ENCODE data around the gene VIPR1.

Gene VIPR1

DNA sequence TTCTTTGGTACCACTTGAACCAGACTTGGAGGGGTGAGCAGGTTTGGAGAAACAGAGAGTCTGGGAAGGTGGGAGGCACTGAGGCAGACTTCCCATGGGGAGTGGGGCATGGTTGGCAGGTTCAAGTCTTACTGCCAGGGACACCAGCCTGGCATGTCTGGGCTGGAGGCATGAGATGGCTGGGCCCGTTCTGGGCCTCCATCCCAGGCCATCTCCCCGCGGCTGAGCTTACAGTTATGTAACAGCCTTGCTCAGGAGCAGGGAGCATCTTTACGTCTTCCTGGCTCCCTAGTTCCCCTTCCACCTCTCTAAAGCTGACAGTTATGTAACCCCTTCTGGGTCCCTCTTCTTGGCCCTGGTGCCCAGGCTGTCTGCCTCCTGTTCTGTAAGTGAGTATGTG lies 12.4 kb downstream of the VIPR1 start:
- Histone ChIP-seq H3K4me1 (no peaks in the 10 kb centered on the region), H3K36me3 (ENCODE audit: control insufficient read depth, insufficient read depth, low read length) (no peaks in the 10 kb centered on the region), H3K4me2 (ENCODE audit: low read length) (no peak overlapping the region), H3K79me2 (no peaks in the 10 kb centered on the region), H3K9ac (no peak overlapping the region), H3K27ac (no peak overlapping the region), H3K4me3 (ENCODE audit: low read depth, low read length) (no peak overlapping the region), H3K27me3 (ENCODE audit: control insufficient read depth, insufficient read depth, low read length) (no peaks in the 10 kb centered on the region), H2AFZ (no peak overlapping the region), H3K9me3 (ENCODE audit: control insufficient read depth, low read length) (no peaks in the 10 kb centered on the region)
- TF ChIP-seq, protein P1, sequence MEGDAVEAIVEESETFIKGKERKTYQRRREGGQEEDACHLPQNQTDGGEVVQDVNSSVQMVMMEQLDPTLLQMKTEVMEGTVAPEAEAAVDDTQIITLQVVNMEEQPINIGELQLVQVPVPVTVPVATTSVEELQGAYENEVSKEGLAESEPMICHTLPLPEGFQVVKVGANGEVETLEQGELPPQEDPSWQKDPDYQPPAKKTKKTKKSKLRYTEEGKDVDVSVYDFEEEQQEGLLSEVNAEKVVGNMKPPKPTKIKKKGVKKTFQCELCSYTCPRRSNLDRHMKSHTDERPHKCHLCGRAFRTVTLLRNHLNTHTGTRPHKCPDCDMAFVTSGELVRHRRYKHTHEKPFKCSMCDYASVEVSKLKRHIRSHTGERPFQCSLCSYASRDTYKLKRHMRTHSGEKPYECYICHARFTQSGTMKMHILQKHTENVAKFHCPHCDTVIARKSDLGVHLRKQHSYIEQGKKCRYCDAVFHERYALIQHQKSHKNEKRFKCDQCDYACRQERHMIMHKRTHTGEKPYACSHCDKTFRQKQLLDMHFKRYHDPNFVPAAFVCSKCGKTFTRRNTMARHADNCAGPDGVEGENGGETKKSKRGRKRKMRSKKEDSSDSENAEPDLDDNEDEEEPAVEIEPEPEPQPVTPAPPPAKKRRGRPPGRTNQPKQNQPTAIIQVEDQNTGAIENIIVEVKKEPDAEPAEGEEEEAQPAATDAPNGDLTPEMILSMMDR (IDR thresholded peaks at IDR 0.05), result no peak

DNA sequence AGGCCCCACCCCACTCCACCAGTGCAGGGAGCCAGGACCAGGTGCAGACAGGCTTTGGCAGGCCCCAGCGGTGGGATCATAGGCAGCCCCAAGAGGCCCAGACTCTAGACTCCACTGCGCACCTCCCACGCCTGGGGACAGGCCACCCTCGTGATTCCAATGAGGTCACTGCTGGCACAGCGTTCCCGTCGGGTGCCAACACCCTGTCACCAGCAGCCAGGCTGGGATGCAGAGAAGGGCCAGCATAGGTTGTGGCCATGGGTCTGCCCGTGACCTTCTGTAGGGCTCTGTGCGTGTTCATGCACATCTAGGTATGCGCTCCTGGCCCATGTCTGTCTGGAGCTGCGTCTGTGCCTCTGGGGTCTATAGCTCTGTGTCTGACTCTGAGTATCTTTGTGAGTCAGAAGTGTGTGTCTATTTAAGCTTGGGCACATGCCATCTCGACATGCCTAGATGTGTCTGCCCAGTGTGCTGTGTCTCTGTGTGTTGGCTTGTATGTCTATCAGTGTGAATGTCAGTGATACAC lies 13.0 kb downstream of the VIPR1 start:
- Histone ChIP-seq H3K4me3 (ENCODE audit: low read depth, low read length) (no peak overlapping the region), H3K27me3 (ENCODE audit: control insufficient read depth, insufficient read depth, low read length) (no peaks in the 10 kb centered on the region), H3K9me3 (ENCODE audit: control insufficient read depth, low read length) (no peaks in the 10 kb centered on the region), H3K79me2 (no peaks in the 10 kb centered on the region), H3K36me3 (ENCODE audit: control insufficient read depth, insufficient read depth, low read length) (no peaks in the 10 kb centered on the region), H3K4me2 (ENCODE audit: low read length) (no peak overlapping the region), H3K4me1 (no peaks in the 10 kb centered on the region), H2AFZ (no peak overlapping the region), H3K27ac (no peak overlapping the region), H3K9ac (no peak overlapping the region)
- TF ChIP-seq, protein P1 (IDR thresholded peaks at IDR 0.05), result no peak

DNA sequence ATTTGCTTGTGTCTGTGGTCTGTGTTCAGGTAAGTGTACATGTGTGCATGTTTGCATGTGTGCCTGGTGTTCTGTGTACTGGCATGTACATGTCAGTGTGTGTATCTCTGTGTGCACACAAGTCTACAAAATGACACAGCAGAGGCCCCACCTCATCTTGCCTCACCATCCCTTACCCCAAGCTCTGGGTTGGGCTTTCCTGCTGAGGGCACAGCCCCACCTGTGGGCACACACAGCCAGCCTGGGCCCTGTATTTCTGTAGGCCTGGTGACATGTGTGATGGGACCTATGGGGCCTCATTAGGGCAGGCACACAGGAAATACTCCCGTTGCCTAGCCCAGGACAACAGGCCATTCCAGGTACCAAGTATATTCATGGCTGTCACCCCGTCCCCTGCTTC lies 13.5 kb downstream of the VIPR1 start:
- no peak overlapping the region for H3K9ac ChIP-seq
- H3K27ac ChIP-seq, result no peak overlapping the region
- H3K36me3 ChIP-seq (ENCODE audit: control insufficient read depth, insufficient read depth, low read length), result no peaks in the 10 kb centered on the region
- no peak overlapping the region for H2AFZ ChIP-seq
- no peak overlapping the region for H3K4me3 ChIP-seq (ENCODE audit: low read depth, low read length)
- H3K9me3 ChIP-seq (ENCODE audit: control insufficient read depth, low read length), result no peaks in the 10 kb centered on the region
- H3K27me3 ChIP-seq (ENCODE audit: control insufficient read depth, insufficient read depth, low read length), result no peaks in the 10 kb centered on the region
- no peak overlapping the region for H3K4me2 ChIP-seq (ENCODE audit: low read length)
- no peaks in the 10 kb centered on the region for H3K4me1 ChIP-seq
- no peaks in the 10 kb centered on the region for H3K79me2 ChIP-seq
- TF ChIP-seq, protein P1 (IDR thresholded peaks at IDR 0.05), result no peak

DNA sequence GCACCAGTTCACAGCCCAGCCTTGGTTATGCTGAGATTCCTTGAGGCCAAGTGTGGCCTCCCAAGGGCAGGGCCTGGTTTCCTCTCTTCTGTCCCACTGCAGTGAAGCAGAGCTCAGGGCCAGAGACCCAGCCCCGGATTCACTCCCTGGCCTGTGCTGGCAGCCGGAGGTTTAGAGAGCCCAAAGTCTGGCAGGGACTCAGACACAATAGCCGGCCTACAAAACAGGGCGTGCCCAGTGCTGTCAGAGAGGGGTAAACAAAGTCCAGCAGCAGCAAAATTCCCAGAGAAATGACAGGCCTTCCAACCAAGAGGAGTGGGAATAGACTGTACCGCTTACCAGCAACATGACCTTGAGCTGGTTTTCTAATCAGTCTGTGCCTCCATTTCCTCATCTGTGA lies 14.0 kb downstream of the VIPR1 start:
- Histone ChIP-seq H3K79me2 (no peaks in the 10 kb centered on the region), H3K4me2 (ENCODE audit: low read length) (no peak overlapping the region), H3K9me3 (ENCODE audit: control insufficient read depth, low read length) (no peaks in the 10 kb centered on the region), H3K27me3 (ENCODE audit: control insufficient read depth, insufficient read depth, low read length) (no peaks in the 10 kb centered on the region), H2AFZ (no peak overlapping the region), H3K4me1 (no peaks in the 10 kb centered on the region), H3K4me3 (ENCODE audit: low read depth, low read length) (no peak overlapping the region), H3K9ac (no peak overlapping the region), H3K27ac (no peak overlapping the region), H3K36me3 (ENCODE audit: control insufficient read depth, insufficient read depth, low read length) (no peaks in the 10 kb centered on the region)
- TF ChIP-seq, protein P1 (IDR thresholded peaks at IDR 0.05), result no peak

DNA sequence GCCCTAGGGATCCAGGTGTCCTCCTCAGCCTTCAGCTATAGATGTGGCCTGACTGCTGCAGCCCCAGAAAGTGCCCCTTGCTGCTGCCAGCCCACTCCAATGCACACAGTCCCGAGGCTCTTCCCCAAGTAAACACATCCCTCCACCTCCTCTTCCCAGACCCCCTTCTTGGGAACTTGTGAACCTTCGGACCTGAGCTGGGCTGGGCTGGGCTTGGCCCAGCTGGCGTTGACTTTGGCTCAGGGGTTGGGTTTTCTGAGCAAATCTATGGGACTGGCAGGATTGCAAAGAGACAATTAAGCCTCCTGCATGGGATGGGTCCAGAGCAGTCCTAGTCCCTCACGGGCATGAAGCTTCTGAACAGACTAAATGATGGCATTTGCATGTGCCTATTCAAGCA lies 14.7 kb downstream of the VIPR1 start:
- TF ChIP-seq, protein P1 (IDR thresholded peaks at IDR 0.05), result no peak
- Histone ChIP-seq H3K79me2 (no peaks in the 10 kb centered on the region), H3K36me3 (ENCODE audit: control insufficient read depth, insufficient read depth, low read length) (no peaks in the 10 kb centered on the region), H3K4me1 (no peaks in the 10 kb centered on the region), H3K27me3 (ENCODE audit: control insufficient read depth, insufficient read depth, low read length) (no peaks in the 10 kb centered on the region), H2AFZ (no peak overlapping the region), H3K4me2 (ENCODE audit: low read length) (no peak overlapping the region), H3K9ac (no peak overlapping the region), H3K27ac (no peak overlapping the region), H3K9me3 (ENCODE audit: control insufficient read depth, low read length) (no peaks in the 10 kb centered on the region), H3K4me3 (ENCODE audit: low read depth, low read length) (no peak overlapping the region)

Measured in parathyroid adenoma (tissue), 2 donors.